ENCODE results near the gene RIIAD1.

GRCh38 chr1:151711044-151711800, 10.1 kb upstream of the RIIAD1 start:
- TF ChIP-seq TEAD4 (IDR thresholded peaks at IDR 0.05; ENCODE audit: borderline replicate concordance, insufficient read depth) (no peak), YY1 (IDR thresholded peaks at IDR 0.05; ENCODE audit: low read depth) (no peak), NRF1 (IDR thresholded peaks at IDR 0.05; ENCODE audit: low read depth, low read length) (no peak), SIN3A (IDR thresholded peaks at IDR 0.05; ENCODE audit: borderline replicate concordance, low read depth, low read length) (no peak), EP300 (IDR thresholded peaks at IDR 0.05; ENCODE audit: borderline replicate concordance in 1 of 2, low read depth in 1 of 2, low read length in 1 of 2) (no peak), JUND (IDR thresholded peaks at IDR 0.05) (no peak), EZH2phosphoT487 (IDR thresholded peaks at IDR 0.05; ENCODE audit: borderline replicate concordance, low read depth) (no peak), RFX5 (IDR thresholded peaks at IDR 0.05; ENCODE audit: low read length) (no peak)
- TF ChIP-seq, protein P1, sequence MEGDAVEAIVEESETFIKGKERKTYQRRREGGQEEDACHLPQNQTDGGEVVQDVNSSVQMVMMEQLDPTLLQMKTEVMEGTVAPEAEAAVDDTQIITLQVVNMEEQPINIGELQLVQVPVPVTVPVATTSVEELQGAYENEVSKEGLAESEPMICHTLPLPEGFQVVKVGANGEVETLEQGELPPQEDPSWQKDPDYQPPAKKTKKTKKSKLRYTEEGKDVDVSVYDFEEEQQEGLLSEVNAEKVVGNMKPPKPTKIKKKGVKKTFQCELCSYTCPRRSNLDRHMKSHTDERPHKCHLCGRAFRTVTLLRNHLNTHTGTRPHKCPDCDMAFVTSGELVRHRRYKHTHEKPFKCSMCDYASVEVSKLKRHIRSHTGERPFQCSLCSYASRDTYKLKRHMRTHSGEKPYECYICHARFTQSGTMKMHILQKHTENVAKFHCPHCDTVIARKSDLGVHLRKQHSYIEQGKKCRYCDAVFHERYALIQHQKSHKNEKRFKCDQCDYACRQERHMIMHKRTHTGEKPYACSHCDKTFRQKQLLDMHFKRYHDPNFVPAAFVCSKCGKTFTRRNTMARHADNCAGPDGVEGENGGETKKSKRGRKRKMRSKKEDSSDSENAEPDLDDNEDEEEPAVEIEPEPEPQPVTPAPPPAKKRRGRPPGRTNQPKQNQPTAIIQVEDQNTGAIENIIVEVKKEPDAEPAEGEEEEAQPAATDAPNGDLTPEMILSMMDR (IDR thresholded peaks at IDR 0.05): no peak
- TF ChIP-seq, protein P2, sequence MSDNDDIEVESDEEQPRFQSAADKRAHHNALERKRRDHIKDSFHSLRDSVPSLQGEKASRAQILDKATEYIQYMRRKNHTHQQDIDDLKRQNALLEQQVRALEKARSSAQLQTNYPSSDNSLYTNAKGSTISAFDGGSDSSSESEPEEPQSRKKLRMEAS (IDR thresholded peaks at IDR 0.05; ENCODE audit: low read depth): no peak
- TF ChIP-seq, protein P3, sequence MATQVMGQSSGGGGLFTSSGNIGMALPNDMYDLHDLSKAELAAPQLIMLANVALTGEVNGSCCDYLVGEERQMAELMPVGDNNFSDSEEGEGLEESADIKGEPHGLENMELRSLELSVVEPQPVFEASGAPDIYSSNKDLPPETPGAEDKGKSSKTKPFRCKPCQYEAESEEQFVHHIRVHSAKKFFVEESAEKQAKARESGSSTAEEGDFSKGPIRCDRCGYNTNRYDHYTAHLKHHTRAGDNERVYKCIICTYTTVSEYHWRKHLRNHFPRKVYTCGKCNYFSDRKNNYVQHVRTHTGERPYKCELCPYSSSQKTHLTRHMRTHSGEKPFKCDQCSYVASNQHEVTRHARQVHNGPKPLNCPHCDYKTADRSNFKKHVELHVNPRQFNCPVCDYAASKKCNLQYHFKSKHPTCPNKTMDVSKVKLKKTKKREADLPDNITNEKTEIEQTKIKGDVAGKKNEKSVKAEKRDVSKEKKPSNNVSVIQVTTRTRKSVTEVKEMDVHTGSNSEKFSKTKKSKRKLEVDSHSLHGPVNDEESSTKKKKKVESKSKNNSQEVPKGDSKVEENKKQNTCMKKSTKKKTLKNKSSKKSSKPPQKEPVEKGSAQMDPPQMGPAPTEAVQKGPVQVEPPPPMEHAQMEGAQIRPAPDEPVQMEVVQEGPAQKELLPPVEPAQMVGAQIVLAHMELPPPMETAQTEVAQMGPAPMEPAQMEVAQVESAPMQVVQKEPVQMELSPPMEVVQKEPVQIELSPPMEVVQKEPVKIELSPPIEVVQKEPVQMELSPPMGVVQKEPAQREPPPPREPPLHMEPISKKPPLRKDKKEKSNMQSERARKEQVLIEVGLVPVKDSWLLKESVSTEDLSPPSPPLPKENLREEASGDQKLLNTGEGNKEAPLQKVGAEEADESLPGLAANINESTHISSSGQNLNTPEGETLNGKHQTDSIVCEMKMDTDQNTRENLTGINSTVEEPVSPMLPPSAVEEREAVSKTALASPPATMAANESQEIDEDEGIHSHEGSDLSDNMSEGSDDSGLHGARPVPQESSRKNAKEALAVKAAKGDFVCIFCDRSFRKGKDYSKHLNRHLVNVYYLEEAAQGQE (IDR thresholded peaks at IDR 0.05; ENCODE audit: low read depth, low read length): no peak
- TF ChIP-seq, protein P4, sequence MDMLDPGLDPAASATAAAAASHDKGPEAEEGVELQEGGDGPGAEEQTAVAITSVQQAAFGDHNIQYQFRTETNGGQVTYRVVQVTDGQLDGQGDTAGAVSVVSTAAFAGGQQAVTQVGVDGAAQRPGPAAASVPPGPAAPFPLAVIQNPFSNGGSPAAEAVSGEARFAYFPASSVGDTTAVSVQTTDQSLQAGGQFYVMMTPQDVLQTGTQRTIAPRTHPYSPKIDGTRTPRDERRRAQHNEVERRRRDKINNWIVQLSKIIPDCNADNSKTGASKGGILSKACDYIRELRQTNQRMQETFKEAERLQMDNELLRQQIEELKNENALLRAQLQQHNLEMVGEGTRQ (IDR thresholded peaks at IDR 0.05; ENCODE audit: borderline replicate concordance, low read depth, low read length): no peak

All from SK-N-SH (cell line).